Measurements from ENCODE around the gene SHISA9. TPM values are rescaled to one million over a fixed set of nuclear protein-coding genes. Genes with fewer than 3 reads are reported as not detected.

Gene SHISA9
- total and polyA plus RNA-seq, 2 donors: 0.05 to 0.07 TPM

DNA sequence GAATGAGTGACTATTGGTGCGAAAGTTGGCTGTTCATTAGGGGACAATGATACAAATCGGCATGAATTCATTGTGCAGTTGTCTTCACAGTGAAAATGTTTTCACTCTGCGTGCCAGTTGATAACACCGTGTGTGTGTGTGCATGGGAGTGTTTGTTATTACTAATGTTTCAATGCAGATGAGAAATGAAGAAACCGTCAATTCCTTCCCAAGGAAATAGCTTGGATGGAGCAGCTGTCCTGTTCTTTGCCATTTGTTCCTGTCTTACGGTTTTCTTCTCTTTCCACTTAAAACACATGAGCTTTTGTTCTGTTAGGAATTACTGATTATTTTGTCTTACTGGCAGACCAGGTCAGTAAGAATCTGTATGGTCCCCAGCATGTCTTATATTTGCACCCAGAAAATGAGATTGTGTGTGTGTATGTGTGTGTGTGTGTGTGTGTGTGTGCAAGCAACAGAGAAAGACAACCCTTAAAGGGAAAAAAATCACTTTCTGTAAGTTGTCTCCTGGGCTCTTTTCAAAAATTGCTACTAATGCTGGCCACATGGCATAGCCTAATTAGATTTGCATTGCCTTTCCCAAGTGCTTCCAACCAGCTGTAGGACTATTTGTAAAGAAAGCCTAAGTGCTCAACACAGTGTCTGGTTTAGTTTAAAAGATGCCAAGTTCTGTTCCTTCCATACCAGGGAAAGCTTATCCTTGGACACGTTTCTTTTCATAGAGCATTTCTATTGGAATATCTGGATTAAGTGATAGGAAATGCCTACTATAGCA is 23.8 kb downstream of the SHISA9 start:
- Histone ChIP-seq H3K27me3 (ENCODE audit: control insufficient read depth in 2 of 2, insufficient read depth in 1 of 2, low read length in 1 of 2) (no peaks in the 10 kb centered on the region), H3K4me1 (ENCODE audit: control insufficient read depth in 2 of 2, insufficient read depth in 2 of 2, low read length in 2 of 2) (no peaks in the 10 kb centered on the region), H3K27ac (ENCODE audit: low read depth in 1 of 2, low read length in 1 of 2) (no peak overlapping the region), H3K9me3 (ENCODE audit: control insufficient read depth in 2 of 2, insufficient read depth in 1 of 2, low read length in 1 of 2) (no peaks in the 10 kb centered on the region), H3K36me3 (ENCODE audit: control insufficient read depth in 2 of 2, insufficient read depth in 2 of 2, low read length in 1 of 2) (no peaks in the 10 kb centered on the region), H3K4me3 (ENCODE audit: low read length in 2 of 2) (no peak overlapping the region)
- DNase-seq (ENCODE audit: low read depth in 6 of 9, low spot score in 9 of 9): no peak
- 88% methylated on average over 7 of the region's 7 CpGs for WGBS

DNA sequence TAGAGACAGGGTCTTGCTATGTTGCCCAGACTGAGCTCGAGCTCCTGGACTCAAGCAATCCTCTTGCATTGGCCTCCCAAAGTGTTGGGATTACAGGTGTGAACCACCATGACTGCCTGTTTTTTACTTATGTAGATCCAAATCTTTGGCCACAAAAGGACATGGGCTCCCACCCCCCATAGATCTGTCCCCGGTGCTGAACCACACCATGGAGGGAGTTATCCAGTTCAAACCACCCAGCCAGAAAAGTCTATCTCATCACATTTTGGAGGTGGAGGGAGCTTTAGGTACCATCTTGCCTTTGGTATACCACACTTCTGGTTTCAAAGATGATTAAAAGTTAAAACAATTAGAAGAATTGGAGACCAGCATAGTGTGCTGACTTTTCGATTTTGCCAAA is 26.2 kb downstream of the SHISA9 start:
- Histone ChIP-seq H3K4me3 (ENCODE audit: low read length in 2 of 2) (no peak overlapping the region), H3K36me3 (ENCODE audit: control insufficient read depth in 2 of 2, insufficient read depth in 2 of 2, low read length in 1 of 2) (no peaks in the 10 kb centered on the region), H3K9me3 (ENCODE audit: control insufficient read depth in 2 of 2, insufficient read depth in 1 of 2, low read length in 1 of 2) (no peaks in the 10 kb centered on the region), H3K4me1 (ENCODE audit: control insufficient read depth in 2 of 2, insufficient read depth in 2 of 2, low read length in 2 of 2) (no peaks in the 10 kb centered on the region), H3K27ac (ENCODE audit: low read depth in 1 of 2, low read length in 1 of 2) (no peak overlapping the region), H3K27me3 (ENCODE audit: control insufficient read depth in 2 of 2, insufficient read depth in 1 of 2, low read length in 1 of 2) (no peaks in the 10 kb centered on the region)
- DNase-seq (ENCODE audit: low read depth in 6 of 9, low spot score in 9 of 9): no peak
- WGBS: 90% methylated on average over 3 of the region's 3 CpGs

DNA sequence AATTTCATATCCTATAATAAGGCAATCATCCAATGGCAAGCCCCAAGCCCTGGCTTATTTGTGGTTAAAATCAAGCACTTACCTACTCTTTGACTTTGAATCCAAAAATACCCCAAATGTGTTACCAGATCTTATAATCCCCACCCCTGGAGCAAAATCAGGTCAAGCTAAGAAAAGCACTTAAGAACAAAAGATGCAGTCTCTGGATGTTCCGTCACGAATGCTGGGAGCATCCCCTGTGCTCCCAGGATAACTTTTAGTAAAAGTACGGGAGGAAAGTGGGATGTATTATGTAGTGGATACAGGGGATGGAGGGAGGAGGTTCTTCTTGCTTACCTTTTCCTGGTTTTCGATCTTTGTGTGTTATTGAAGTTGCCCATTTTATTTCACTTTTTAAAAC is 29.5 kb downstream of the SHISA9 start:
- H3K9me3 ChIP-seq (ENCODE audit: control insufficient read depth in 2 of 2, insufficient read depth in 1 of 2, low read length in 1 of 2): no peaks in the 10 kb centered on the region
- no peak for DNase-seq (ENCODE audit: low read depth in 6 of 9, low spot score in 9 of 9)
- no peak overlapping the region for H3K4me3 ChIP-seq (ENCODE audit: low read length in 2 of 2)
- H3K36me3 ChIP-seq (ENCODE audit: control insufficient read depth in 2 of 2, insufficient read depth in 2 of 2, low read length in 1 of 2): no peaks in the 10 kb centered on the region
- no peaks in the 10 kb centered on the region for H3K4me1 ChIP-seq (ENCODE audit: control insufficient read depth in 2 of 2, insufficient read depth in 2 of 2, low read length in 2 of 2)
- no peak overlapping the region for H3K27ac ChIP-seq (ENCODE audit: low read depth in 1 of 2, low read length in 1 of 2)
- H3K27me3 ChIP-seq (ENCODE audit: control insufficient read depth in 2 of 2, insufficient read depth in 1 of 2, low read length in 1 of 2): no peaks in the 10 kb centered on the region
- WGBS: 92% methylated on average over 4 of the region's 4 CpGs

DNA sequence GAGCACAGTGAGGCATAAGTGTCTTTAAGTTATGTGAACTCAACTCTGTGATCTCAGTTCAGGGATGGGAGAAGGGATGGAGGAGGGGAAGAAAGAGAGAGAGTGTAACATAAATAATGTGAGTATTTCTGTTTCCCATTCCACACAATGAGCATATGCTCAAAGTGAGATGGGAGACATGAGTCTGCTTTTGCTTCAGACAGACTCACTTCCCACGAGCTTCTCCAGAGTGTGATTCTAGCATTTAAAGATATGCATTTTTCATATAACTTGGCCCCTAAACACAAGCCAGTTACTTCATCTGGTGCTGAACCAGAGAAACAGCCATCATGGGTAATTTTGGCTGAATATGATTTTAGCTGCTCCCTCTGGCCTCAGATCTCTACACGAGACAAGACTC is 35.0 kb downstream of the SHISA9 start:
- Histone ChIP-seq H3K36me3 (ENCODE audit: control insufficient read depth in 2 of 2, insufficient read depth in 2 of 2, low read length in 1 of 2) (no peaks in the 10 kb centered on the region), H3K4me1 (ENCODE audit: control insufficient read depth in 2 of 2, insufficient read depth in 2 of 2, low read length in 2 of 2) (no peaks in the 10 kb centered on the region), H3K27ac (ENCODE audit: low read depth in 1 of 2, low read length in 1 of 2) (no peak overlapping the region), H3K9me3 (ENCODE audit: control insufficient read depth in 2 of 2, insufficient read depth in 1 of 2, low read length in 1 of 2) (no peaks in the 10 kb centered on the region), H3K4me3 (ENCODE audit: low read length in 2 of 2) (no peak overlapping the region), H3K27me3 (ENCODE audit: control insufficient read depth in 2 of 2, insufficient read depth in 1 of 2, low read length in 1 of 2) (no peaks in the 10 kb centered on the region)
- WGBS: 88% methylated on average over 2 of the region's 2 CpGs
- DNase-seq (ENCODE audit: low read depth in 6 of 9, low spot score in 9 of 9): no peak

DNA sequence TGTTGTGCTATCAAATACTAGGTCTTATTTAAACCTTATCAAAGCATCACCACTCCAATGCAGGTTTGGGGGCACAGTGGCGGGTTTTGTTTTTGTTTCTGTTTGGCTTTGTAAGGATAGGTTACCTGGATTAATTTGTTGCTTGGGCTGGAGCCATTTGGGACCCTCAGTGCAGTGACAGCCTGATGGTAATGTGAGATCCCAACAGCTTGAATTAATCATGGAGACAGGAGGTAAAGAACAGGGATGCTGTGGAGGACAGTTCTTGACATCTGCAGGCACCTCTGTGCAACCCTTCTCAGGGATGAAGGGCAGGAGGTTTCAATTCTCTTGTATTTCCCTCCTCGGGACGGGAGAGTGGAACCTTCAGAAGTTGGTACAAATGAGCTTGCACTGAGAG is 40.5 kb downstream of the SHISA9 start:
- H3K4me1 ChIP-seq (ENCODE audit: control insufficient read depth in 2 of 2, insufficient read depth in 2 of 2, low read length in 2 of 2): no peaks in the 10 kb centered on the region
- WGBS: 88% methylated on average over 3 of the region's 3 CpGs
- DNase-seq (ENCODE audit: low read depth in 6 of 9, low spot score in 9 of 9): no peak
- no peaks in the 10 kb centered on the region for H3K9me3 ChIP-seq (ENCODE audit: control insufficient read depth in 2 of 2, insufficient read depth in 1 of 2, low read length in 1 of 2)
- H3K4me3 ChIP-seq (ENCODE audit: low read length in 2 of 2): no peak overlapping the region
- no peak overlapping the region for H3K27ac ChIP-seq (ENCODE audit: low read depth in 1 of 2, low read length in 1 of 2)
- H3K27me3 ChIP-seq (ENCODE audit: control insufficient read depth in 2 of 2, insufficient read depth in 1 of 2, low read length in 1 of 2): no peaks in the 10 kb centered on the region
- H3K36me3 ChIP-seq (ENCODE audit: control insufficient read depth in 2 of 2, insufficient read depth in 2 of 2, low read length in 1 of 2): no peaks in the 10 kb centered on the region

DNA sequence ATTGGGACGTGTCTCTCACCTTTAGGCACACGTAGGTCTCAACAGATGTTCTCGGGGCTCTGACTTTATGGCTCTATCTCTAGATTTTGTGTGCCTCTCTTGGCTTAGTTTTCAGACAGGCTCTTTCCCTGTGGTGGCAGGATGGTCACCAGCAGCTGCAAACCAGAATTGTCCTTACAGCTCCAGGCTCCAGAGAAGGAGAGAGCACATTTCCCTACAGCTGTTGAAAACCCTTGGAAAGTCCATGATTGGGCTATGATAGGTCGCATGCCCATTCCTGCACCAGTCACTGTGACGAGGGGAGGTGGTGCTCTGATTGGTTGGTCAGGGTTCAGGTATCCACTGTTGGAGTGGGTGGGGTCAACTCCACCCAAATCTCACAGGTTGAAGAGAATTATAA is 41.5 kb downstream of the SHISA9 start:
- no peaks in the 10 kb centered on the region for H3K9me3 ChIP-seq (ENCODE audit: control insufficient read depth in 2 of 2, insufficient read depth in 1 of 2, low read length in 1 of 2)
- no peaks in the 10 kb centered on the region for H3K4me1 ChIP-seq (ENCODE audit: control insufficient read depth in 2 of 2, insufficient read depth in 2 of 2, low read length in 2 of 2)
- no peaks in the 10 kb centered on the region for H3K27me3 ChIP-seq (ENCODE audit: control insufficient read depth in 2 of 2, insufficient read depth in 1 of 2, low read length in 1 of 2)
- H3K27ac ChIP-seq (ENCODE audit: low read depth in 1 of 2, low read length in 1 of 2): no peak overlapping the region
- H3K4me3 ChIP-seq (ENCODE audit: low read length in 2 of 2): no peak overlapping the region
- no peak for DNase-seq (ENCODE audit: low read depth in 6 of 9, low spot score in 9 of 9)
- WGBS: 76% methylated on average over 5 of the region's 5 CpGs
- H3K36me3 ChIP-seq (ENCODE audit: control insufficient read depth in 2 of 2, insufficient read depth in 2 of 2, low read length in 1 of 2): no peaks in the 10 kb centered on the region

DNA sequence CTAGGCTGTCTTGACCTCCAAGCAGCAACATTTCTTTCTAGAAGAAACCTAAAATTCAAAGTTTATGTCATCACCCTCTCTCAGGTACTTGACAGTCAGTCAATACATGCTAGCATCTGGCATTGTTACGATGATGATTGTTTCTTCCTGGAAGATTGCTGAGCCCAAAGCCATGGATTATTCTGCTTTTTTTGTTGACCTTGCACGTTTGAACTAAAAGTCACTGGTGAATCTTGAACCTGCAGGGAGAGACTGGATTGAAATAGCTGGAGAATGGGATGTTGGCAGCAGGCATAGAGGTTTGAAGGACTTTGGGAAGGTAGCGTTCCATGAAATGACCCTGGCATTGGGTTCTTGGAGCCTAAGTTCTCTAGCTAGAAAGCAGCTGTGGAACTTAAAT is 42.9 kb downstream of the SHISA9 start:
- 85% methylated on average over 3 of the region's 3 CpGs for WGBS
- no peak overlapping the region for H3K4me3 ChIP-seq (ENCODE audit: low read length in 2 of 2)
- H3K27ac ChIP-seq (ENCODE audit: low read depth in 1 of 2, low read length in 1 of 2): no peak overlapping the region
- DNase-seq (ENCODE audit: low read depth in 6 of 9, low spot score in 9 of 9): no peak
- H3K4me1 ChIP-seq (ENCODE audit: control insufficient read depth in 2 of 2, insufficient read depth in 2 of 2, low read length in 2 of 2): no peaks in the 10 kb centered on the region
- H3K36me3 ChIP-seq (ENCODE audit: control insufficient read depth in 2 of 2, insufficient read depth in 2 of 2, low read length in 1 of 2): no peaks in the 10 kb centered on the region
- H3K27me3 ChIP-seq (ENCODE audit: control insufficient read depth in 2 of 2, insufficient read depth in 1 of 2, low read length in 1 of 2): no peaks in the 10 kb centered on the region
- H3K9me3 ChIP-seq (ENCODE audit: control insufficient read depth in 2 of 2, insufficient read depth in 1 of 2, low read length in 1 of 2): no peaks in the 10 kb centered on the region

DNA sequence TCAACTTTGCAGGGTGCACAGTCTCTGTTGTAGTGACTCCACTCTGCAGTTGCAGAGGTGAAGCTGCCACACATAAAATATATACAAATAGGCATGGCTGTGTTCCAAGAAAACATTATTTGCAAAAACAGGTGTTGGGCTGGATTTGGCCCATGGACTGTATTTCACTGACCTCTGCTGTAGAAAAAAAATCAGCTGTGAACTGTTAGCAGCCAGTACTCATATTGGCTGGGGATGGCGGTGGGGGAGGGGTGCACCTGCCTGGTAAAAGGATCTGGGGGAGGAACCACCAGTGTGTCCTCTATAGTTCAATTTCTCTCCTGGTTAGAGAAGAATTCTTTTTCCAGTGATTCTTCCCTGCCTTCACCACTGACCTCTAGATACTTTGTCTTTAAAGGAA is 50.0 kb downstream of the SHISA9 start:
- Histone ChIP-seq H3K4me3 (ENCODE audit: low read length in 2 of 2) (no peak overlapping the region), H3K36me3 (ENCODE audit: control insufficient read depth in 2 of 2, insufficient read depth in 2 of 2, low read length in 1 of 2) (no peaks in the 10 kb centered on the region), H3K4me1 (ENCODE audit: control insufficient read depth in 2 of 2, insufficient read depth in 2 of 2, low read length in 2 of 2) (no peaks in the 10 kb centered on the region), H3K9me3 (ENCODE audit: control insufficient read depth in 2 of 2, insufficient read depth in 1 of 2, low read length in 1 of 2) (no peaks in the 10 kb centered on the region), H3K27me3 (ENCODE audit: control insufficient read depth in 2 of 2, insufficient read depth in 1 of 2, low read length in 1 of 2) (no peaks in the 10 kb centered on the region), H3K27ac (ENCODE audit: low read depth in 1 of 2, low read length in 1 of 2) (no peak overlapping the region)
- DNase-seq (ENCODE audit: low read depth in 6 of 9, low spot score in 9 of 9): no peak
- WGBS: 92% methylated on average over 1 of the region's 1 CpG

DNA sequence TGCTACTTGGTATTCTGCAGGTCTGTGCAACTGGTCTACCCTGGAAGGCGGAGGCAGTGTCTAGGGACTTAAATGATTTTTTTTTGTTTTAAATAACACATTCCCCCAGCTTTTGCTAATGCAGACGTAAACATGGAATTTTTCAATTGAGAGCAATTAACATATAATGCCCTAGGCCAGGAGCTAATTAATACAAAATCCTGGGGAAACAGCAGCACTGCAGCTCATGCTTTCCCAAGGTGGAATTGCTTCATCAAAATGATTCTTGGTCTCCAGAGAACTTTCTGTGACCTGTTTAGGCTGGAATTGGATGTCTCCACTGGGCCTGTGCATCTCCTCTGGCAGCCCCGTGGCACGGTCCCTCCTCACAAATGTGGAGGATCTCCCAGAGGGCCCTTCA is 50.6 kb downstream of the SHISA9 start:
- H3K4me3 ChIP-seq (ENCODE audit: low read length in 2 of 2): no peak overlapping the region
- DNase-seq (ENCODE audit: low read depth in 6 of 9, low spot score in 9 of 9): no peak
- no peak overlapping the region for H3K27ac ChIP-seq (ENCODE audit: low read depth in 1 of 2, low read length in 1 of 2)
- WGBS: 93% methylated on average over 4 of the region's 4 CpGs
- no peaks in the 10 kb centered on the region for H3K9me3 ChIP-seq (ENCODE audit: control insufficient read depth in 2 of 2, insufficient read depth in 1 of 2, low read length in 1 of 2)
- H3K36me3 ChIP-seq (ENCODE audit: control insufficient read depth in 2 of 2, insufficient read depth in 2 of 2, low read length in 1 of 2): no peaks in the 10 kb centered on the region
- no peaks in the 10 kb centered on the region for H3K4me1 ChIP-seq (ENCODE audit: control insufficient read depth in 2 of 2, insufficient read depth in 2 of 2, low read length in 2 of 2)
- H3K27me3 ChIP-seq (ENCODE audit: control insufficient read depth in 2 of 2, insufficient read depth in 1 of 2, low read length in 1 of 2): no peaks in the 10 kb centered on the region

Measured in thymus (tissue), 11 donors.